Body of pancreas (tissue), 4 donors: ENCODE data around the gene C6orf89. TPM values are rescaled to one million over a fixed set of nuclear protein-coding genes. Genes with fewer than 3 reads are reported as not detected.

Experiments
- ATAC-seq: fragments of 150-250 bp; one replicate; pipeline ENCODE4 v1.9.1; 2016
- DNase-seq, 4 donors: peaks; one replicate each; pipeline ENCODE4 v3.0.0-alpha.2; 2019
- H3K27ac ChIP-seq, 4 donors: fragments of 200-600 bp; sonication (generic); 1 replicate in 3 of 4; 2 replicates in 1 of 4; pipeline versions ENCODE4 v1.5.1 to v1.6.1; 2016 to 2019; ENCODE audit warnings: mild to moderate bottlenecking in 1 of 4, mixed read lengths in 1 of 4, moderate library complexity in 1 of 4
- H3K27me3 ChIP-seq, 2 donors: fragments of 200-600 bp; sonication (generic); one replicate each; pipeline ENCODE4 v1.6.0; 2016; ENCODE audit warnings: mild to moderate bottlenecking in 1 of 2
- H3K36me3 ChIP-seq, 2 donors: fragments of 200-600 bp; sonication (generic); replicated peaks in 1 of 2; 2 replicates each; pipeline ENCODE4 v1.5.1; 2016; ENCODE audit warnings: low read depth in 2 of 2; ENCODE audit not compliant: insufficient read depth in 1 of 2
- H3K4me1 ChIP-seq: fragments of 200-600 bp; sonication (generic); one replicate; pipeline ENCODE4 v1.6.0; 2016
- H3K4me3 ChIP-seq, 2 donors: fragments of 200-600 bp; sonication (generic); 1 replicate in 1 of 2; 2 replicates in 1 of 2; pipeline ENCODE4 v1.5.1; 2016 to 2019
- H3K9me3 ChIP-seq, 3 donors: fragments of 200-600 bp; sonication (generic); 1 replicate in 2 of 3; 2 replicates in 1 of 3; pipeline ENCODE4 v1.5.1; 2016
- CTCF ChIP-seq, 7 experiments: fragments of 450-650 bp in 4 of 7; fragments of 200-600 bp in 3 of 7; sonication (generic) in 3 of 7; IDR thresholded peaks; one replicate each; pipeline ENCODE4 v1.5.1; 2016 to 2019; ENCODE audit warnings: antibody characterized with exemption in 7 of 7
- POLR2A ChIP-seq, 3 donors: fragments of 450-650 bp; IDR thresholded peaks; one replicate each; pipeline ENCODE4 v1.6.1; 2016; ENCODE audit warnings: antibody characterized with exemption in 3 of 3, mild to moderate bottlenecking in 2 of 3
- WGBS, 2 donors: methylation state at CpG; one replicate each; pipeline ENCODE4 v1.1.5; 2017; 5-methylcytosine and 5-hydroxymethylcytosine counted together
- intact Hi-C: fragments of 100-400 bp; cut with DNase I; formaldehyde crosslinking; loops from one replicate; pipeline ENCODE4 v1.15.1; 2023
- total RNA-seq, 2 donors: library from RNA; depleted of rRNA; stranded (reverse); fragments of >200 nt; gene quantifications; one replicate each; pipeline ENCODE4 v1.1.0, GENCODE V29; 2016

C6orf89 gene
- total RNA-seq, 2 donors from 2014 or later, result 16.5 to 25.7 TPM

GRCh38 chr6:36838896-36839748, 46.6 kb upstream of the C6orf89 start, which contains the start of gene CPNE5:
Gene CPNE5, minus strand, starts transcription at chr6:36839444. Its CDS starts 67 bp downstream, at chr6:36839377.
- Histone ChIP-seq H3K9me3 (no peaks in the 10 kb centered on the region), H3K27ac (no peak within 1 kb of the TSS), H3K36me3 (no peaks in the 10 kb centered on the region), H3K27me3 (no peaks in the 10 kb centered on the region), H3K4me1 (peaks cover 21% of the 10 kb centered on the region), H3K4me3 (peak within 1 kb of the TSS in 1 of 2 donors; percentile 26)
- TF ChIP-seq POLR2A (IDR thresholded peaks at IDR 0.05), result no peak
- TF ChIP-seq CTCF (IDR thresholded peaks at IDR 0.05), result no peak
- intact Hi-C loops, result no loop called here
- ATAC-seq (peak; percentile 9), DNase-seq (no peak)
- 20 to 27% methylated on average over 49 to 56 of the region's 57 CpGs for WGBS, 2 donors

GRCh38 chr6:36839749-36840431, 45.9 kb upstream of the C6orf89 start:
- intact Hi-C loops, result no loop called here
- peak; percentile 23 to 47 (median 36) for DNase-seq
- TF ChIP-seq POLR2A (IDR thresholded peaks at IDR 0.05) (no peak), CTCF (IDR thresholded peaks at IDR 0.05) (peak in 1 of 7 experiments; percentile 25)
- H3K27me3 ChIP-seq, result no peaks in the 10 kb centered on the region
- peaks cover 21% of the 10 kb centered on the region for H3K4me1 ChIP-seq
- WGBS, 2 donors, result 1 to 2% methylated on average over 33 to 56 of the region's 70 CpGs
- ATAC-seq, result peak; percentile 68
- no peaks in the 10 kb centered on the region for H3K9me3 ChIP-seq
- no peaks in the 10 kb centered on the region for H3K36me3 ChIP-seq
- no peak overlapping the region for H3K27ac ChIP-seq
- peak overlapping the region in 1 of 2 donors; percentile 26 for H3K4me3 ChIP-seq

- DNase-seq (peak in 1 of 4 donors; percentile 35), ATAC-seq (peak; percentile 26)
- Histone ChIP-seq H3K9me3 (no peaks in the 10 kb centered on the region), H3K27ac (no peak overlapping the region), H3K4me1 (peaks cover 21% of the 10 kb centered on the region), H3K27me3 (no peaks in the 10 kb centered on the region), H3K4me3 (no peak overlapping the region), H3K36me3 (no peaks in the 10 kb centered on the region)
- WGBS, 2 donors, result 31 to 52% methylated on average over 16 to 44 of the region's 44 CpGs
- no peak for TF ChIP-seq CTCF (IDR thresholded peaks at IDR 0.05)
- TF ChIP-seq POLR2A (IDR thresholded peaks at IDR 0.05), result no peak
- intact Hi-C loops, result no loop called here
Observed at GRCh38 chr6:36840432-36841403, 45.0 kb upstream of the C6orf89 start.

- TF ChIP-seq POLR2A (IDR thresholded peaks at IDR 0.05) (no peak), CTCF (IDR thresholded peaks at IDR 0.05) (no peak)
- Histone ChIP-seq H3K27ac (no peak overlapping the region), H3K4me3 (no peak overlapping the region), H3K36me3 (no peaks in the 10 kb centered on the region), H3K27me3 (no peaks in the 10 kb centered on the region), H3K9me3 (no peaks in the 10 kb centered on the region), H3K4me1 (peaks cover 21% of the 10 kb centered on the region)
- WGBS, 2 donors, result 79 to 88% methylated on average over 2 of the region's 2 CpGs
- no peak for DNase-seq
- intact Hi-C loops, result no loop called here
- no peak for ATAC-seq
Observed at GRCh38 chr6:36841756-36842155, 44.0 kb upstream of the C6orf89 start.
